SK-N-SH (cell line): ENCODE data around the gene UTP25. TPM values are rescaled to one million over a fixed set of nuclear protein-coding genes. Genes with fewer than 3 reads are reported as not detected.

Experiments used
- CTCF ChIA-PET: fragments of 300-600, 350-600 bp; formaldehyde crosslinking; extraction: SDS; loops from one replicate; lab custom pipeline; 2021; lab: Yijun Ruan, JAX
- POLR2A ChIA-PET: fragments of 350-600 bp; sonication (Branson Sonifier 250); formaldehyde crosslinking; extraction: SDS; loops from one replicate; lab custom pipeline; 2020; ENCODE audit warnings: antibody characterized with exemption, inconsistent platforms; lab: Yijun Ruan, JAX
- DNase-seq: peaks from one replicate; pipeline ENCODE4 v3.0.0; 2012
- H2AFZ ChIP-seq: fragments of 200-600 bp; sonication (generic); 2 replicates; pipeline ENCODE4 v1.8.1; 2016; ENCODE audit warnings: antibody characterized with exemption, mild to moderate bottlenecking, low read depth
- H3F3A ChIP-seq: fragments of 200-600 bp; sonication (generic); replicated peaks from 2 replicates; pipeline ENCODE3; 2016; ENCODE audit warnings: antibody characterized with exemption, mild to moderate bottlenecking; ENCODE audit not compliant: insufficient read depth
- H3K27ac ChIP-seq, 2 experiments: fragments of 200-500 bp in 1 of 2; fragments of 200-600 bp in 1 of 2; sonication (Bioruptor generic) in 1 of 2; sonication (generic), shearing (Covaris generic) in 1 of 2; 2 replicates each; pipeline versions ENCODE4 v1.5.1 to v1.6.1; 2014 to 2016; ENCODE audit warnings: low read depth in 2 of 2, inconsistent platforms in 1 of 2, low read length in 1 of 2, mild to moderate bottlenecking in 1 of 2, mixed read lengths in 1 of 2
- H3K27me3 ChIP-seq: fragments of 200-600 bp; sonication (generic), shearing (Covaris generic); 2 replicates; pipeline ENCODE4 v1.6.1; 2016; ENCODE audit warnings: mixed run types; ENCODE audit not compliant: insufficient read depth
- H3K36me3 ChIP-seq, 2 experiments: fragments of 200-500 bp in 1 of 2; fragments of 200-600 bp in 1 of 2; sonication (Bioruptor generic) in 1 of 2; sonication (generic) in 1 of 2; replicated peaks in 1 of 2; 2 replicates each; pipeline versions ENCODE3 to v1.5.1; 2014 to 2016; ENCODE audit warnings: low read length in 1 of 2, mild to moderate bottlenecking in 1 of 2; ENCODE audit not compliant: insufficient read depth in 2 of 2, control insufficient read depth in 1 of 2
- H3K4me1 ChIP-seq, 2 experiments: fragments of 200-500 bp in 1 of 2; fragments of 200-600 bp in 1 of 2; sonication (Bioruptor generic) in 1 of 2; sonication (generic), shearing (Covaris generic) in 1 of 2; 2 replicates each; pipeline versions ENCODE4 v1.5.1 to v1.6.1; 2014 to 2016; ENCODE audit warnings: low read depth in 1 of 2, low read length in 1 of 2, mixed run types in 1 of 2; ENCODE audit not compliant: insufficient read depth in 2 of 2, control insufficient read depth in 1 of 2
- H3K4me2 ChIP-seq: fragments of 200-600 bp; sonication (generic), shearing (Covaris generic); 2 replicates; pipeline ENCODE4 v1.6.1; 2017; ENCODE audit warnings: mixed run types
- H3K4me3 ChIP-seq, 2 experiments: fragments of 200-500 bp in 1 of 2; fragments of 200-600 bp in 1 of 2; sonication (Bioruptor generic) in 1 of 2; sonication (generic), shearing (Covaris generic) in 1 of 2; 2 replicates each; pipeline versions ENCODE4 v1.5.1 to v1.8.1; 2014 to 2016; ENCODE audit warnings: low read depth in 2 of 2, inconsistent platforms in 1 of 2, low read length in 1 of 2, mild to moderate bottlenecking in 1 of 2, mixed read lengths in 1 of 2, moderate library complexity in 1 of 2
- H3K79me2 ChIP-seq: fragments of 200-600 bp; sonication (generic); 2 replicates; pipeline ENCODE4 v1.8.1; 2017; ENCODE audit warnings: mild to moderate bottlenecking; ENCODE audit not compliant: insufficient read depth
- H3K9ac ChIP-seq: fragments of 200-600 bp; sonication (generic); 2 replicates; pipeline ENCODE4 v1.6.1; 2017; ENCODE audit warnings: mixed run types
- H3K9me2 ChIP-seq: fragments of 200-600 bp; sonication (generic); 2 replicates; pipeline ENCODE4 v1.6.1; 2017; ENCODE audit warnings: mixed run types
- H3K9me3 ChIP-seq: fragments of 200-600 bp; sonication (generic); 2 replicates; pipeline ENCODE4 v1.6.1; 2017; ENCODE audit warnings: mixed run types, mild to moderate bottlenecking, moderate library complexity
- H4K20me1 ChIP-seq: fragments of 200-600 bp; sonication (generic); 2 replicates; pipeline ENCODE4 v1.6.1; 2017; ENCODE audit warnings: mild to moderate bottlenecking, mixed run types; ENCODE audit not compliant: insufficient read depth
- ELF1 ChIP-seq: IDR thresholded peaks from 2 replicates; pipeline ENCODE4 v1.4.0; 2012
- FOXM1 ChIP-seq: IDR thresholded peaks from 2 replicates; pipeline ENCODE4 v1.4.0; 2012; ENCODE audit warnings: low read depth, mild to moderate bottlenecking
- JUND ChIP-seq: IDR thresholded peaks from 2 replicates; pipeline ENCODE4 v1.4.0; 2012
- NFIC ChIP-seq: IDR thresholded peaks from 2 replicates; pipeline ENCODE4 v1.4.0; 2012; ENCODE audit warnings: borderline replicate concordance
- RAD21 ChIP-seq: IDR thresholded peaks from 2 replicates; pipeline ENCODE4 v1.6.1; 2012; ENCODE audit warnings: mild to moderate bottlenecking, low read length
- SIN3A ChIP-seq: IDR thresholded peaks from 2 replicates; pipeline ENCODE4 v1.6.1; 2012; ENCODE audit warnings: low read depth, mild to moderate bottlenecking, low read length, moderate library complexity, borderline replicate concordance
- WGBS: methylation state at CpG from one replicate; pipeline ENCODE4 v1.1.6; 2017; ENCODE audit warnings: low lambda C conversion rate; 5-methylcytosine and 5-hydroxymethylcytosine counted together
- polyA plus RNA-seq, 3 experiments: library from polyadenylated mRNA; depleted of rRNA; stranded (reverse); fragments of >200 nt; gene quantifications; 2 replicates each; pipeline ENCODE4 v1.2.3, GENCODE V29; 2012
- TF ChIP-seq, protein P1 (sequence below): IDR thresholded peaks from 2 replicates; pipeline ENCODE4 v1.4.0; 2012; ENCODE audit warnings: low read depth, borderline replicate concordance
- TF ChIP-seq, protein P2 (sequence below): IDR thresholded peaks from 2 replicates; pipeline ENCODE4; 2012
- TF ChIP-seq, protein P3 (sequence below): fragments of 150-350 bp; IDR thresholded peaks from 2 replicates; pipeline ENCODE4 v1.6.1; 2017; ENCODE audit warnings: antibody characterized with exemption, low read length, low read depth, borderline replicate concordance
- TF ChIP-seq, protein P4 (sequence below): fragments of 200-600 bp; sonication (generic); IDR thresholded peaks from 2 replicates; pipeline ENCODE4 v1.6.1; 2017; ENCODE audit warnings: antibody characterized with exemption, mild to moderate bottlenecking, moderate library complexity
- TF ChIP-seq, protein P5 (sequence below): fragments of 150-350 bp; IDR thresholded peaks from 2 replicates; pipeline ENCODE4 v1.6.1; 2016; ENCODE audit warnings: mild to moderate bottlenecking, low read depth, low read length
- TF ChIP-seq, protein P6 (sequence below): IDR thresholded peaks from 2 replicates; pipeline ENCODE4 v1.6.1; 2012; ENCODE audit warnings: mild to moderate bottlenecking, low read depth, low read length, moderate library complexity

Gene UTP25
- polyA plus RNA-seq, 1 of the 3 experiments (the other 2 are of a cell fraction) = 6.3 TPM

DNA sequence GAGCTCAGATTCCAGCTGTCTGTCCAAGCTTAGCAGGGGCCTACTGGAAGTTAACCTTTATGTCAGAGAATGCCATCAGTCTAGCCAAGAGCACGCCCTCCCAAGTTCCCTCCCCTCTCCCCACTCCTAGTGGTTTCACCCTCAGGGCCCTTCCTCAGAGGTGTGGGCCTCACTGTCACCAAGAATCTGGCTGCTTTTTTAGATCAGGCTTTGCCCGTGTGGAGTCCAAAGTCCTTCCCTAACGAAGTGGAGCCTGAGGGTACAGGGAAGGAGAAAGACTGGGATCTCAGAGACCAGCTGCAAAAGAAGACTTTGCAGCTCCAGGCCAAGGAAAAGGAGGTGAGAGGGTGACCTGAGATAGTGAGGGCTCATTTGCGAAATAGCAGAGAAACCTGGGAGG lies 47.5 kb upstream of the UTP25 start:
- Histone ChIP-seq H3K4me2 (no peak overlapping the region), H3K36me3 (peaks cover 16 to 19% of the 10 kb centered on the region in 2 experiments)
- TF ChIP-seq, protein P1, sequence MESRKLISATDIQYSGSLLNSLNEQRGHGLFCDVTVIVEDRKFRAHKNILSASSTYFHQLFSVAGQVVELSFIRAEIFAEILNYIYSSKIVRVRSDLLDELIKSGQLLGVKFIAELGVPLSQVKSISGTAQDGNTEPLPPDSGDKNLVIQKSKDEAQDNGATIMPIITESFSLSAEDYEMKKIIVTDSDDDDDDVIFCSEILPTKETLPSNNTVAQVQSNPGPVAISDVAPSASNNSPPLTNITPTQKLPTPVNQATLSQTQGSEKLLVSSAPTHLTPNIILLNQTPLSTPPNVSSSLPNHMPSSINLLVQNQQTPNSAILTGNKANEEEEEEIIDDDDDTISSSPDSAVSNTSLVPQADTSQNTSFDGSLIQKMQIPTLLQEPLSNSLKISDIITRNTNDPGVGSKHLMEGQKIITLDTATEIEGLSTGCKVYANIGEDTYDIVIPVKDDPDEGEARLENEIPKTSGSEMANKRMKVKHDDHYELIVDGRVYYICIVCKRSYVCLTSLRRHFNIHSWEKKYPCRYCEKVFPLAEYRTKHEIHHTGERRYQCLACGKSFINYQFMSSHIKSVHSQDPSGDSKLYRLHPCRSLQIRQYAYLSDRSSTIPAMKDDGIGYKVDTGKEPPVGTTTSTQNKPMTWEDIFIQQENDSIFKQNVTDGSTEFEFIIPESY = no peak
- no peak for TF ChIP-seq SIN3A
- TF ChIP-seq, protein P2, sequence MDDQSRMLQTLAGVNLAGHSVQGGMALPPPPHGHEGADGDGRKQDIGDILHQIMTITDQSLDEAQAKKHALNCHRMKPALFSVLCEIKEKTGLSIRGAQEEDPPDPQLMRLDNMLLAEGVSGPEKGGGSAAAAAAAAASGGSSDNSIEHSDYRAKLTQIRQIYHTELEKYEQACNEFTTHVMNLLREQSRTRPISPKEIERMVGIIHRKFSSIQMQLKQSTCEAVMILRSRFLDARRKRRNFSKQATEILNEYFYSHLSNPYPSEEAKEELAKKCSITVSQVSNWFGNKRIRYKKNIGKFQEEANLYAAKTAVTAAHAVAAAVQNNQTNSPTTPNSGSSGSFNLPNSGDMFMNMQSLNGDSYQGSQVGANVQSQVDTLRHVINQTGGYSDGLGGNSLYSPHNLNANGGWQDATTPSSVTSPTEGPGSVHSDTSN = no peak
- no peak for TF ChIP-seq NFIC
- TF ChIP-seq, protein P3, sequence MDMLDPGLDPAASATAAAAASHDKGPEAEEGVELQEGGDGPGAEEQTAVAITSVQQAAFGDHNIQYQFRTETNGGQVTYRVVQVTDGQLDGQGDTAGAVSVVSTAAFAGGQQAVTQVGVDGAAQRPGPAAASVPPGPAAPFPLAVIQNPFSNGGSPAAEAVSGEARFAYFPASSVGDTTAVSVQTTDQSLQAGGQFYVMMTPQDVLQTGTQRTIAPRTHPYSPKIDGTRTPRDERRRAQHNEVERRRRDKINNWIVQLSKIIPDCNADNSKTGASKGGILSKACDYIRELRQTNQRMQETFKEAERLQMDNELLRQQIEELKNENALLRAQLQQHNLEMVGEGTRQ = no peak
- TF ChIP-seq, protein P4, sequence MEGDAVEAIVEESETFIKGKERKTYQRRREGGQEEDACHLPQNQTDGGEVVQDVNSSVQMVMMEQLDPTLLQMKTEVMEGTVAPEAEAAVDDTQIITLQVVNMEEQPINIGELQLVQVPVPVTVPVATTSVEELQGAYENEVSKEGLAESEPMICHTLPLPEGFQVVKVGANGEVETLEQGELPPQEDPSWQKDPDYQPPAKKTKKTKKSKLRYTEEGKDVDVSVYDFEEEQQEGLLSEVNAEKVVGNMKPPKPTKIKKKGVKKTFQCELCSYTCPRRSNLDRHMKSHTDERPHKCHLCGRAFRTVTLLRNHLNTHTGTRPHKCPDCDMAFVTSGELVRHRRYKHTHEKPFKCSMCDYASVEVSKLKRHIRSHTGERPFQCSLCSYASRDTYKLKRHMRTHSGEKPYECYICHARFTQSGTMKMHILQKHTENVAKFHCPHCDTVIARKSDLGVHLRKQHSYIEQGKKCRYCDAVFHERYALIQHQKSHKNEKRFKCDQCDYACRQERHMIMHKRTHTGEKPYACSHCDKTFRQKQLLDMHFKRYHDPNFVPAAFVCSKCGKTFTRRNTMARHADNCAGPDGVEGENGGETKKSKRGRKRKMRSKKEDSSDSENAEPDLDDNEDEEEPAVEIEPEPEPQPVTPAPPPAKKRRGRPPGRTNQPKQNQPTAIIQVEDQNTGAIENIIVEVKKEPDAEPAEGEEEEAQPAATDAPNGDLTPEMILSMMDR = no peak
- TF ChIP-seq JUND = no peak
- TF ChIP-seq, protein P5, sequence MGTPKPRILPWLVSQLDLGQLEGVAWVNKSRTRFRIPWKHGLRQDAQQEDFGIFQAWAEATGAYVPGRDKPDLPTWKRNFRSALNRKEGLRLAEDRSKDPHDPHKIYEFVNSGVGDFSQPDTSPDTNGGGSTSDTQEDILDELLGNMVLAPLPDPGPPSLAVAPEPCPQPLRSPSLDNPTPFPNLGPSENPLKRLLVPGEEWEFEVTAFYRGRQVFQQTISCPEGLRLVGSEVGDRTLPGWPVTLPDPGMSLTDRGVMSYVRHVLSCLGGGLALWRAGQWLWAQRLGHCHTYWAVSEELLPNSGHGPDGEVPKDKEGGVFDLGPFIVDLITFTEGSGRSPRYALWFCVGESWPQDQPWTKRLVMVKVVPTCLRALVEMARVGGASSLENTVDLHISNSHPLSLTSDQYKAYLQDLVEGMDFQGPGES = no peak
- TF ChIP-seq RAD21 = no peak
- no peak for TF ChIP-seq ELF1
- TF ChIP-seq, protein P6, sequence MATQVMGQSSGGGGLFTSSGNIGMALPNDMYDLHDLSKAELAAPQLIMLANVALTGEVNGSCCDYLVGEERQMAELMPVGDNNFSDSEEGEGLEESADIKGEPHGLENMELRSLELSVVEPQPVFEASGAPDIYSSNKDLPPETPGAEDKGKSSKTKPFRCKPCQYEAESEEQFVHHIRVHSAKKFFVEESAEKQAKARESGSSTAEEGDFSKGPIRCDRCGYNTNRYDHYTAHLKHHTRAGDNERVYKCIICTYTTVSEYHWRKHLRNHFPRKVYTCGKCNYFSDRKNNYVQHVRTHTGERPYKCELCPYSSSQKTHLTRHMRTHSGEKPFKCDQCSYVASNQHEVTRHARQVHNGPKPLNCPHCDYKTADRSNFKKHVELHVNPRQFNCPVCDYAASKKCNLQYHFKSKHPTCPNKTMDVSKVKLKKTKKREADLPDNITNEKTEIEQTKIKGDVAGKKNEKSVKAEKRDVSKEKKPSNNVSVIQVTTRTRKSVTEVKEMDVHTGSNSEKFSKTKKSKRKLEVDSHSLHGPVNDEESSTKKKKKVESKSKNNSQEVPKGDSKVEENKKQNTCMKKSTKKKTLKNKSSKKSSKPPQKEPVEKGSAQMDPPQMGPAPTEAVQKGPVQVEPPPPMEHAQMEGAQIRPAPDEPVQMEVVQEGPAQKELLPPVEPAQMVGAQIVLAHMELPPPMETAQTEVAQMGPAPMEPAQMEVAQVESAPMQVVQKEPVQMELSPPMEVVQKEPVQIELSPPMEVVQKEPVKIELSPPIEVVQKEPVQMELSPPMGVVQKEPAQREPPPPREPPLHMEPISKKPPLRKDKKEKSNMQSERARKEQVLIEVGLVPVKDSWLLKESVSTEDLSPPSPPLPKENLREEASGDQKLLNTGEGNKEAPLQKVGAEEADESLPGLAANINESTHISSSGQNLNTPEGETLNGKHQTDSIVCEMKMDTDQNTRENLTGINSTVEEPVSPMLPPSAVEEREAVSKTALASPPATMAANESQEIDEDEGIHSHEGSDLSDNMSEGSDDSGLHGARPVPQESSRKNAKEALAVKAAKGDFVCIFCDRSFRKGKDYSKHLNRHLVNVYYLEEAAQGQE = no peak
- TF ChIP-seq FOXM1 = no peak
- TF ChIP-seq, all 33 proteins: peak for 0

More for the DNA sequence above, 47.5 kb upstream of the UTP25 start:
- Histone ChIP-seq H3K4me1 (peaks cover 0 to 18% of the 10 kb centered on the region in 2 experiments; a peak in 2 of 4 replicates), H3K9ac (no peak overlapping the region), H3K4me3 (no peak overlapping the region), H3K79me2 (peaks cover 24% of the 10 kb centered on the region), H4K20me1 (no peaks in the 10 kb centered on the region), H3K9me3 (no peaks in the 10 kb centered on the region), H3K9me2 (no peaks in the 10 kb centered on the region), H3F3A (no peaks in the 10 kb centered on the region), H3K27me3 (no peaks in the 10 kb centered on the region), H3K27ac (no peak overlapping the region), H2AFZ (no peak overlapping the region)
- WGBS = 92% methylated on average over 4 of the region's 4 CpGs
- ChIA-PET CTCF (interaction anchor here (1.9 kb wide), 1 partner anchor 87 kb away, joined by 5 read pairs; no protein-coding TSS in a partner anchor), POLR2A (no interaction called here)
- no peak for DNase-seq
